PC-3 (cell line): ENCODE data around the gene DNAAF5.

Source experiments
- CTCF ChIP-seq: fragments of 300-600 bp; sonication (generic); conservative IDR thresholded peaks from 2 replicates; pipeline ENCODE4 v1.5.1; 2017; ENCODE audit warnings: antibody characterized with exemption, low read depth, mild to moderate bottlenecking, low read length
- EZH2 ChIP-seq: fragments of 300-600 bp; sonication (generic); IDR thresholded peaks from one replicate; pipeline ENCODE4 v1.6.1; 2017; ENCODE audit warnings: antibody characterized with exemption, mild to moderate bottlenecking, low read length; ENCODE audit not compliant: unreplicated experiment
- EZH2phosphoT487 ChIP-seq: fragments of 300-600 bp; sonication (generic); IDR thresholded peaks from 2 replicates; pipeline ENCODE4 v1.6.1; 2018; ENCODE audit warnings: mild to moderate bottlenecking, antibody characterized with exemption, low read length, borderline replicate concordance

- TF ChIP-seq EZH2 (no peak), CTCF (no peak), EZH2phosphoT487 (no peak)
Observed at GRCh38 chr7:739455-739982, 13.0 kb downstream of the DNAAF5 start.
